NCI-H345 (cell line): Measurements from ENCODE around the gene SYT2.
A peak's percentile ranks its signal among the peaks of the same experiment; 100 is the strongest.

ENCODE experiments used
- DNase-seq: peaks from one replicate; lab custom pipeline; 2025; lab: John Stamatoyannopoulos, UW

Gene SYT2

GRCh38 chr1:202704601-202705000, 5.7 kb downstream of the SYT2 start:
- DNase-seq = no peak

GRCh38 chr1:202703191-202703590, 7.1 kb downstream of the SYT2 start:
- no peak for DNase-seq

- DNase-seq = no peak
Measured at GRCh38 chr1:202702088-202702487, 8.2 kb downstream of the SYT2 start.

GRCh38 chr1:202701200-202701599, 9.1 kb downstream of the SYT2 start:
- no peak for DNase-seq

DNA sequence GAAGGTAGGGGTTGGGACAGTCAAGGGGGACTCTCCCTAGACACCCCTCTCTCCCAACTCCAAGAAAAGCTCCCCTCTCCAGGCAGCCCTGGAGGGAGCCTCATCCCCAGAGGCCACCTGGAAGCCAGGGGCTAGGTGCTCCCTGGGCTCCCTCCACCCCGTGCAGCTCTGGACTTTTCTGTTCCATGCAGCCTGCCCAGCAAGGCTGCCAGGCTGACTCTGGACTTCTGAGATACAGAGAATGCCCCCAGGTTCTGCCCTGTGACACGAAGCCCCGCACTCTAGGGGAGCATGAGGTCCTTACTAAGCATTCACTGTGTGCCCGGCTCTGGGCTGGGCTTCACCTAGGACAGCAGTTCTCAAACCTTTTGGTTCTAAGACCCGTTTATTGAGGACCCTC, 10.2 kb downstream of the SYT2 start:
- no peak for DNase-seq

- DNase-seq = no peak
Measured at GRCh38 chr1:202698276-202698675, 12.0 kb downstream of the SYT2 start.

- DNase-seq = no peak
Measured at GRCh38 chr1:202697038-202697437, 13.2 kb downstream of the SYT2 start.

DNA sequence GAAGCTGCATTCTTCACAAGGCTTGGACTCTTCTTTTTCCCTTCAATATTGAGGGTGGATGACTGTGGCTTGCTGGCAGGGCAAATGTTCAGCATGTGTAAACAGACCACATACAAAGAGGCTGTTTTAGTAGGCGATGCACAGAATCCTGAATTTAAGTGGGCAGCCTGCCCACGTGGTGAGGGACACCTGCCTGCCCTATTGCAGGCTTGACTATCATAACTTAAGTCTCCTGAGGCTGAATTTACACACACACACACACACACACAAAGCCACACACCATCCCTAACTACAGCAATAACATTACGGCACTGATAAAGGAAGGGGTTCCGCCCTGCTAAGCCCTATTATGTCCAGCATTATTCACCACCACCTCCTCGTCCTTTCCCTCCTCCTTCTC, 15.9 kb downstream of the SYT2 start:
- peak; percentile 60 for DNase-seq

DNA sequence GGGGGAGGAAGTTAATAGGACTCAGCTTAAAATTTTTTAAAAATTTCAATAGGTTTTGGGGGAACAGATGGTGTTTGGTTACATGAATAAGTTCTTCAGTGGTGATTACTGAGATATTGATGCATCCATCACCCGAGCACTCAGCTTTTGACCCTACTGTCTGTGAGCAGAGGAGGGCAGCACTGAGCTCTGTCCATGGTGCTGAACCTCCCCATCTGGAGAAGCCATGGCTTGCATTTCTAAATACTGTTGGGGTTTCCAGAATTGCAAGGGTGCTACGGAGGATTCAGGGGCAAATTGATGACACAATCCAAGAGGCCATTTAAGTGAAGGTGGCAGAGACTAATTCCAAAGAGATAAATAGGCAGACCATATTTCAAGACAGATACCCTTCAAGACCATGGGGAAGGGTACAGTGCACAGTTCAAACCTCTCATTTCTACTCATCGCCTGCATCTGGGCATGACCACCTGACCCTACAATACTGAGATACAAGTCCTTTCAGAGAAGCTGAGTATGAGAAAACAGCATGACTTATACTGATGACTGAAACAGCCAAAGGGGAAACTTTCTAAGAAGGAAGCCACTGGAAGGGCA, 17.2 kb downstream of the SYT2 start:
- DNase-seq = no peak

- DNase-seq = peak; percentile 26
Measured at GRCh38 chr1:202691816-202692215, 18.4 kb downstream of the SYT2 start.

GRCh38 chr1:202689493-202690342, 20.5 kb downstream of the SYT2 start:
- DNase-seq = no peak

DNA sequence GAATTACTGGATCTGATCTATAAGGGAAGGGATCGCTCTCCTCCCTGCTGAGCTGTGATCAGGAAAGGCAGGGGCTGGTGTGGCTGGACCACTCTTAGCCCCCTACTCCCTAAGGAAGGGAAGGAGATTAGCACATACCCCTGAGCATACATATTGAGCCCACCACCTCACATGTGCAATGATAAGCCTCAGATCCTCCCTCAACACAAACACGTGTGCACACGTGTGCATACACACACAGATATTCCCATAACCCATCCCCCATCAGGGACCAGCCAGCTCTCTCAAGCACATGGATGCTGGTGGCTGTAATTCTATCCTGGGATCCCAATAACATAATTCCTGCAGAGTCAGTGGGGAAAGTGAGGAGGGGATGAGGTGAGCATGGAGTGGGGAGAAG, 21.2 kb downstream of the SYT2 start:
- DNase-seq = no peak

- DNase-seq = no peak
Measured at GRCh38 chr1:202688401-202688800, 21.9 kb downstream of the SYT2 start.

- no peak for DNase-seq
Measured at GRCh38 chr1:202687798-202688197, 22.5 kb downstream of the SYT2 start.

DNA sequence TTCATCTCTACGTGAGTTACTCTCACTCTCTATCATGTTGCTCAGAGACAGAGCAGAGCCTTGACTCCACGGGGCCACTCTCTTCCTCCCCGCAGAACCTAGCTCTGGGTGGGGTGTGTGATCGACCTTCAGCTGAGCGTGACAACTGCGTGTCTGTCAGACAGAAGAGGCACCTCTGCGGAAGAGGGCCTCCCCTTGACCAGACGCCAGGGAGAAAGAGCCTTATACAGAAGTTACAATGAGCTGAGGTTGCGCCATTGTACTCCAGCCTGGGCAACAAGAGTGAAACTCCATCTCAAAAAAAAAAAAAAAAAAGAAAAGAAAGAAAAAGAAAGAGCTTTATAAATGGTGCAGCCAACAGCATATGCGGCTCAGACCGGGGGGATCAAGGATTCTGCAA, 22.9 kb downstream of the SYT2 start:
- DNase-seq = no peak

GRCh38 chr1:202685641-202686040, 24.6 kb downstream of the SYT2 start:
- no peak for DNase-seq

DNA sequence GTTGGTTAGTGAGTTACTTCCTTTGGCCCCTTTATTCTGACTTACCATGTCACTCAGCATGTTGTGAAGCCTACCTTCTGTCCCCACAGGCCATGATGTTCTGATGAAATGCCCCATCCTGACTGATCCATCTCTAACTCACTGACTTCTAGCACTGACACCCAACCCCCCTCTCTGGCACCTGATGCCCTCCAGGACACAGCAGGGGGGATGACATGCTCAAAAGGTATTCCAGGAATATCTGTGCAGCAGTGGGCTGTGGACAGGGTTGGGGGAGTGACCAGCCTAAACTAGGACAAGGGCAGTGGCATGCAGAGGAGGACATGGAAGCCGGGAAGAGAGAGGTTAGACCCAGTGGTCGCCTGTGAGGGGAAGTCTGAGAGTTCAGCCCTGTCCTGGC, 25.5 kb downstream of the SYT2 start:
- peak; percentile 28 for DNase-seq

DNA sequence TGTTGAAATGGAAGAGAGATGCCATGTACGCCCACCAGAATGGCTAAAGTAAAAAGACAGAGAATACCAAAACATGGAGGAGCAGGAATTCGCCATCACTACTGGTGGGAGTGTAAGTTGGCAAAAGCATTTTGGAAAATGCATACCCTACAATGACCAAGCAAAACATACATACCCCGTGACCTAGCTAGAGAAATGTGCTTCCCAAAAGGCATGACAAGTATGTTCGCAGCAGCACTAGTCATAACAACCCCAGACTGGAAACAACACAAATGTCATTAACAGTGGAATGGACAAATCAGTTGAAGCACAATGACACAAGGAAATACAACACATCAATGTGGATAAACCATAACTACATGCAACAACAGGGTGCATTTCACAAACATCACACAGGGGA, 27.2 kb downstream of the SYT2 start:
- DNase-seq = no peak

- no peak for DNase-seq
Measured at GRCh38 chr1:202682477-202682876, 27.8 kb downstream of the SYT2 start.

GRCh38 chr1:202681736-202682420, 28.4 kb downstream of the SYT2 start:
- no peak for DNase-seq

DNA sequence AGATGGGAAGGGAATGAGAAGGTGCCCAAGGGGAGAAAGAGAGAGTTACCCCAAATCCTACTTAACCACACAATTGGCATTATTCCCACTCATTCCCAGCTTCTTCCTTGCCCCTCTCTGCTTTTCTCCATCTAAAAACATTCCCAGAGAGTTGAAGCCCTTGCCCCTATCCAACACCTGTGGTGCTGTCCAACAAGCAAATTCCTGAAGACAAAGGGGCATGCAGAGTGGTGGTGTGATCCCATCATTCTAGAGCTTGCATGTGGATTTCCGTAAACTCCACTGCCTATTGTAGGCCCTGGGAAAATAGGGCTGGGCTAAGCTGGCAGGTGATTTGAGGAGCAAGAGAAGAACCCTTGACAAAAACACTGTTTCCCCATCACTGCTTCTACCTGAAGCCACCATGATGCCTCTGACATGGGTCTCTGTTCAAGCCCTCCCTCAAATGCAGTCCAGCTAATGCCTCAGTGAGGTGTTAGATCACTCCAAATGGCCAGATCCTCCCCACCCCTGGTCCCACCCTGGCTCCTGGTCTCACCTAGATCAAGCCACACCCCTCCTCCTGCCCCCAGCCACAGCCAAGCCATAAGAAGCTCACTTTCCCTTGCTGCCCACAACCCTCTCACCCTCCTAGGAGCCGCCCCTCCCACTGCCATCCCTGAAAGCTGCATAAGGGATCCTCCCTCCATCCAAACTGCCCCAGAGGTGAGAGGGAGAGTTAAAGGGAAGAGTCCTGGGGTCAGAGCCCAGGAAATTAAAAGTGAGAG, 29.5 kb downstream of the SYT2 start:
- DNase-seq = no peak

DNA sequence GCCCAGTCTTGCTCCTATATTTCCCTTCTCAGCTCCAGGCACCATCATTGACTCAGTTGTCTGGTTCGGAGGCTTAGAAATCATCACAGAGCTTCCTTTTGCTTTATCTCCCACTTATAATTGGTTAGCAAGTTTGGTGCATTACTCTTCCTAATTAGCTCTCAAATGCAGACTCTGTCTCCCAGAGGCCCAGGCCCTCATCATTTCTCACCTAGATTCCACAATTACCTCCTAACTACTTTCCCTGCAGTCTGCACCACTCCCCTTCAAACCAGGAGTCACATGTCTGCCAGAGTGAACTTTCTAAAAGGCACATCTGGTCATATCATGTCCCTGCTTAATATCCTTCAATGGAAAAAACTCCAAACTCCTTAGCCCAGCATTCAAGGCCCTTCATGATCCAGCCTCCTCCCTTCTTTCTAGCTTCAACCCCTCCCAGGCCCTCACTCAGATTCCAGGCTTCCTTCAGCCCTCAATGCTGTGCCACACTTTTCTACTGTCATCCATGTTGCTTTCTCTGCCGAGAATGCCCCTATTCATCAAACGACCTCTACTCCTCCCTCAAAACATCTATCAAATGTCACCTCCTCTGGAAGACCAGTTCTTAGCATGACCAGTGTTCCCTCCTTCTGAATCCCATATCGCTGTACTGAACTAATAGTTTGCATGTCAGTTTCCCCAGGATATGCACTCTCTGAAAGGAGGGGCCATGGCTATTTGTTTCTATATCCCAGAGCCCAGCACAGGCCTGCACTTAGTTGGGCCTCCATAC, 30.7 kb downstream of the SYT2 start:
- no peak for DNase-seq
